ENCODE measurements around the gene PLA2G4A. TPM values are rescaled to one million over a fixed set of nuclear protein-coding genes. Genes with fewer than 3 reads are reported as not detected.
"Not testable (repeated sequence)": the region's sequence is repeated elsewhere in the genome, so short reads cannot be mapped to it uniquely, and the experiment has no call there.

The PLA2G4A gene
- total RNA-seq, 2 donors from 2014 or later = 0.35 to 0.96 TPM

GRCh38 chr1:186896211-186896610, 67.5 kb downstream of the PLA2G4A start:
- no peak overlapping the region for H3K27ac Mint-ChIP-seq
- no peak for ATAC-seq
- no peaks in the 10 kb centered on the region for H3K27me3 Mint-ChIP-seq

GRCh38 chr1:186897008-186897407, 68.3 kb downstream of the PLA2G4A start:
- Mint-ChIP-seq H3K4me1 (no peaks in the 10 kb centered on the region), H3K27ac (no peak overlapping the region), H3K36me3 (ENCODE audit: low read depth) (no peaks in the 10 kb centered on the region), H3K27me3 (no peaks in the 10 kb centered on the region), H3K4me3 (no peak overlapping the region)
- H3K9me3 ChIP-seq (ENCODE audit: control insufficient read depth, low read length, poor library complexity, severe bottlenecking) = no peaks in the 10 kb centered on the region
- ATAC-seq = no peak
- no peak for DNase-seq

More at GRCh38 chr1:186896211-186896610, 67.5 kb downstream of the PLA2G4A start:
- H3K9me3 ChIP-seq (ENCODE audit: control insufficient read depth, low read length, poor library complexity, severe bottlenecking) = no peaks in the 10 kb centered on the region
- DNase-seq = no peak
- no peaks in the 10 kb centered on the region for H3K4me1 Mint-ChIP-seq
- no peaks in the 10 kb centered on the region for H3K36me3 Mint-ChIP-seq (ENCODE audit: low read depth)
- no peak overlapping the region for H3K4me3 Mint-ChIP-seq

GRCh38 chr1:186899577-186899976, 70.8 kb downstream of the PLA2G4A start:
- no peak overlapping the region for H3K4me3 Mint-ChIP-seq
- DNase-seq (no peak), ATAC-seq (no peak)
- no peak overlapping the region for H3K27ac Mint-ChIP-seq
- H3K36me3 Mint-ChIP-seq (ENCODE audit: low read depth) = no peaks in the 10 kb centered on the region
- no peaks in the 10 kb centered on the region for H3K9me3 ChIP-seq (ENCODE audit: control insufficient read depth, low read length, poor library complexity, severe bottlenecking)
- H3K27me3 Mint-ChIP-seq = no peaks in the 10 kb centered on the region
- H3K4me1 Mint-ChIP-seq = no peaks in the 10 kb centered on the region

GRCh38 chr1:186899977-186900376, 71.2 kb downstream of the PLA2G4A start:
- H3K4me1 Mint-ChIP-seq = no peaks in the 10 kb centered on the region
- no peak overlapping the region for H3K4me3 Mint-ChIP-seq
- no peak overlapping the region for H3K27ac Mint-ChIP-seq
- H3K9me3 ChIP-seq (ENCODE audit: control insufficient read depth, low read length, poor library complexity, severe bottlenecking) = no peaks in the 10 kb centered on the region
- DNase-seq (no peak), ATAC-seq (no peak)
- H3K36me3 Mint-ChIP-seq (ENCODE audit: low read depth) = no peaks in the 10 kb centered on the region
- H3K27me3 Mint-ChIP-seq = no peaks in the 10 kb centered on the region

GRCh38 chr1:186900539-186901237, 71.9 kb downstream of the PLA2G4A start:
- ATAC-seq (no peak), DNase-seq (no peak)
- Mint-ChIP-seq H3K4me3 (no peak overlapping the region), H3K27me3 (no peaks in the 10 kb centered on the region), H3K27ac (no peak overlapping the region), H3K36me3 (ENCODE audit: low read depth) (no peaks in the 10 kb centered on the region), H3K4me1 (no peaks in the 10 kb centered on the region)
- no peaks in the 10 kb centered on the region for H3K9me3 ChIP-seq (ENCODE audit: control insufficient read depth, low read length, poor library complexity, severe bottlenecking)

- no peaks in the 10 kb centered on the region for H3K9me3 ChIP-seq (ENCODE audit: control insufficient read depth, low read length, poor library complexity, severe bottlenecking)
- Mint-ChIP-seq H3K4me3 (no peak overlapping the region), H3K36me3 (ENCODE audit: low read depth) (no peaks in the 10 kb centered on the region), H3K27ac (no peak overlapping the region), H3K27me3 (no peaks in the 10 kb centered on the region), H3K4me1 (no peaks in the 10 kb centered on the region)
- no peak for ATAC-seq
- DNase-seq = no peak
These were observed 72.9 kb downstream of the PLA2G4A start for GRCh38 chr1:186901631-186902030.

GRCh38 chr1:186903374-186904136, 74.8 kb downstream of the PLA2G4A start:
- no peaks in the 10 kb centered on the region for H3K27me3 Mint-ChIP-seq
- no peak overlapping the region for H3K4me3 Mint-ChIP-seq
- ATAC-seq (no peak), DNase-seq (no peak)
- H3K27ac Mint-ChIP-seq = no peak overlapping the region
- H3K4me1 Mint-ChIP-seq = no peaks in the 10 kb centered on the region
- H3K36me3 Mint-ChIP-seq (ENCODE audit: low read depth) = no peaks in the 10 kb centered on the region
- no peaks in the 10 kb centered on the region for H3K9me3 ChIP-seq (ENCODE audit: control insufficient read depth, low read length, poor library complexity, severe bottlenecking)

GRCh38 chr1:186904361-186904760, 75.6 kb downstream of the PLA2G4A start:
- no peaks in the 10 kb centered on the region for H3K36me3 Mint-ChIP-seq (ENCODE audit: low read depth)
- no peaks in the 10 kb centered on the region for H3K4me1 Mint-ChIP-seq
- no peak for DNase-seq
- H3K27me3 Mint-ChIP-seq = no peaks in the 10 kb centered on the region
- no peak overlapping the region for H3K27ac Mint-ChIP-seq
- no peak overlapping the region for H3K4me3 Mint-ChIP-seq
- ATAC-seq = no peak
- H3K9me3 ChIP-seq (ENCODE audit: control insufficient read depth, low read length, poor library complexity, severe bottlenecking) = no peaks in the 10 kb centered on the region

GRCh38 chr1:186905561-186905960, 76.8 kb downstream of the PLA2G4A start:
- no peaks in the 10 kb centered on the region for H3K27me3 Mint-ChIP-seq
- ATAC-seq (no peak), DNase-seq (no peak)
- H3K27ac Mint-ChIP-seq = no peak overlapping the region
- H3K36me3 Mint-ChIP-seq (ENCODE audit: low read depth) = no peaks in the 10 kb centered on the region
- H3K4me3 Mint-ChIP-seq = no peak overlapping the region
- H3K4me1 Mint-ChIP-seq = no peaks in the 10 kb centered on the region
- H3K9me3 ChIP-seq (ENCODE audit: control insufficient read depth, low read length, poor library complexity, severe bottlenecking) = no peaks in the 10 kb centered on the region

GRCh38 chr1:186915555-186915954, 86.8 kb downstream of the PLA2G4A start:
- H3K27ac Mint-ChIP-seq = no peak overlapping the region
- H3K4me1 Mint-ChIP-seq = no peaks in the 10 kb centered on the region
- ATAC-seq (no peak), DNase-seq (no peak)
- H3K4me3 Mint-ChIP-seq = no peak overlapping the region
- no peaks in the 10 kb centered on the region for H3K27me3 Mint-ChIP-seq
- H3K9me3 ChIP-seq (ENCODE audit: control insufficient read depth, low read length, poor library complexity, severe bottlenecking) = no peaks in the 10 kb centered on the region
- no peaks in the 10 kb centered on the region for H3K36me3 Mint-ChIP-seq (ENCODE audit: low read depth)

GRCh38 chr1:186917106-186917786, 88.5 kb downstream of the PLA2G4A start:
- not testable (repeated sequence) for H3K27me3 Mint-ChIP-seq; DNase-seq; ATAC-seq; H3K9me3 ChIP-seq (ENCODE audit: control insufficient read depth, low read length, poor library complexity, severe bottlenecking); H3K4me1 Mint-ChIP-seq; H3K36me3 Mint-ChIP-seq (ENCODE audit: low read depth); H3K4me3 Mint-ChIP-seq; H3K27ac Mint-ChIP-seq

- H3K4me1 Mint-ChIP-seq; ATAC-seq; H3K27me3 Mint-ChIP-seq; H3K36me3 Mint-ChIP-seq (ENCODE audit: low read depth); H3K9me3 ChIP-seq (ENCODE audit: control insufficient read depth, low read length, poor library complexity, severe bottlenecking); H3K4me3 Mint-ChIP-seq; DNase-seq; H3K27ac Mint-ChIP-seq: not testable (repeated sequence)
These were observed 92.6 kb downstream of the PLA2G4A start for GRCh38 chr1:186921386-186921785.

GRCh38 chr1:186922814-186923213, 94.1 kb downstream of the PLA2G4A start:
- H3K36me3 Mint-ChIP-seq (ENCODE audit: low read depth); ATAC-seq; H3K27me3 Mint-ChIP-seq; H3K4me3 Mint-ChIP-seq; DNase-seq; H3K9me3 ChIP-seq (ENCODE audit: control insufficient read depth, low read length, poor library complexity, severe bottlenecking); H3K4me1 Mint-ChIP-seq; H3K27ac Mint-ChIP-seq: not testable (repeated sequence)
